GM12864 (cell line): ENCODE results near the gene GJD2.

Experiments used
- DNase-seq: peaks from one replicate; pipeline ENCODE4 v3.0.0-alpha.2; 2011; ENCODE audit warnings: low read depth
- H3K4me3 ChIP-seq: 2 replicates; pipeline ENCODE4 v1.5.1; 2011; ENCODE audit warnings: mild to moderate bottlenecking, low read depth, low read length, control low read depth
- CTCF ChIP-seq: IDR thresholded peaks from 2 replicates; pipeline ENCODE4 v1.5.1; 2011; ENCODE audit warnings: low read depth, mild to moderate bottlenecking, moderate library complexity, low read length, control low read depth, inconsistent platforms; ENCODE audit errors: missing control alignments

GJD2 gene

GRCh38 chr15:34729056-34729455 lies 25.7 kb downstream of the GJD2 start:
- no peak for DNase-seq
- no peak for TF ChIP-seq CTCF

GRCh38 chr15:34726406-34727100 lies 28.2 kb downstream of the GJD2 start:
- no peak for TF ChIP-seq CTCF
- DNase-seq = no peak
- no peak overlapping the region for H3K4me3 ChIP-seq

More at GRCh38 chr15:34729056-34729455, 25.7 kb downstream of the GJD2 start:
- H3K4me3 ChIP-seq = no peak overlapping the region

GRCh38 chr15:34725556-34725955 lies 29.2 kb downstream of the GJD2 start:
- no peak for DNase-seq
- TF ChIP-seq CTCF = no peak

GRCh38 chr15:34724481-34724880 lies 30.3 kb downstream of the GJD2 start:
- no peak for TF ChIP-seq CTCF
- H3K4me3 ChIP-seq = no peak overlapping the region
- DNase-seq = no peak

More at GRCh38 chr15:34725556-34725955, 29.2 kb downstream of the GJD2 start:
- H3K4me3 ChIP-seq = no peak overlapping the region

- DNase-seq = no peak
- H3K4me3 ChIP-seq = no peak overlapping the region
Observed at GRCh38 chr15:34722439-34722836, 32.4 kb downstream of the GJD2 start.

GRCh38 chr15:34721802-34722438 lies 32.9 kb downstream of the GJD2 start:
- H3K4me3 ChIP-seq = no peak overlapping the region
- no peak for TF ChIP-seq CTCF
- no peak for DNase-seq

More at GRCh38 chr15:34722439-34722836, 32.4 kb downstream of the GJD2 start:
- no peak for TF ChIP-seq CTCF
